Endodermal cell (in vitro differentiated cells): ENCODE results near the gene CGREF1. TPM values are rescaled to one million over a fixed set of nuclear protein-coding genes. Genes with fewer than 3 reads are reported as not detected.

ENCODE experiments used
- DNase-seq: peaks from one replicate; pipeline ENCODE4 v3.0.0-alpha.2; 2017
- H3K27ac ChIP-seq: 2 replicates; pipeline ENCODE4 v1.5.1; 2013; ENCODE audit warnings: mild to moderate bottlenecking, low read depth, low read length, moderate library complexity
- H3K27me3 ChIP-seq: 2 replicates; pipeline ENCODE4 v1.6.1; 2013; ENCODE audit warnings: mild to moderate bottlenecking, low read length, moderate library complexity; ENCODE audit not compliant: insufficient read depth, control insufficient read depth, poor library complexity, severe bottlenecking
- H3K36me3 ChIP-seq: 2 replicates; pipeline ENCODE4 v1.7.0; 2013; ENCODE audit warnings: mild to moderate bottlenecking, low read length, moderate library complexity; ENCODE audit not compliant: control insufficient read depth, insufficient read depth
- H3K4me1 ChIP-seq: one replicate; pipeline ENCODE4 v1.7.0; 2013; ENCODE audit warnings: low read length; ENCODE audit not compliant: control insufficient read depth, insufficient read depth
- H3K4me3 ChIP-seq: 2 replicates; pipeline ENCODE4 v1.5.1; 2013; ENCODE audit warnings: mild to moderate bottlenecking, low read length, moderate library complexity
- H3K9ac ChIP-seq: 2 replicates; pipeline ENCODE4 v1.6.1; 2013; ENCODE audit warnings: mild to moderate bottlenecking, low read length, moderate library complexity; ENCODE audit not compliant: poor library complexity, severe bottlenecking; ENCODE audit errors: extremely low read depth
- H3K9me3 ChIP-seq: 2 replicates; pipeline ENCODE4 v1.6.1; 2013; ENCODE audit warnings: mild to moderate bottlenecking, low read length, moderate library complexity; ENCODE audit not compliant: control insufficient read depth
- H3K27ac Mint-ChIP-seq: 2 replicates; pipeline ENCODE4 v1.8.0; 2020; ENCODE audit warnings: mixed read lengths
- H3K27me3 Mint-ChIP-seq: 2 replicates; pipeline ENCODE4 v1.8.0; 2021; ENCODE audit warnings: mild to moderate bottlenecking, mixed read lengths; ENCODE audit not compliant: insufficient read depth
- H3K36me3 Mint-ChIP-seq: 2 replicates; pipeline ENCODE4 v1.8.0; 2020; ENCODE audit warnings: low read depth, mixed read lengths
- H3K4me1 Mint-ChIP-seq: 2 replicates; pipeline ENCODE4 v1.8.0; 2020; ENCODE audit warnings: mixed read lengths
- H3K4me3 Mint-ChIP-seq: 2 replicates; pipeline ENCODE4 v1.8.0; 2020; ENCODE audit warnings: mild to moderate bottlenecking, moderate library complexity, mixed read lengths
- H3K9me3 Mint-ChIP-seq: 2 replicates; pipeline ENCODE4 v1.8.0; 2020; ENCODE audit warnings: mild to moderate bottlenecking, mixed read lengths
- CTCF ChIP-seq: fragments of 200-600 bp; sonication (generic); conservative IDR thresholded peaks from 2 replicates; pipeline ENCODE4 v1.5.0; 2021; ENCODE audit warnings: antibody characterized with exemption, mild to moderate bottlenecking
- WGBS, 2 experiments: methylation state at CpG; one replicate each; pipeline versions ENCODE4 v1.1.5 to v1.1.7; 2013; ENCODE audit warnings: missing lambda C conversion rate in 2 of 2, mixed read lengths in 1 of 2; ENCODE audit not compliant: insufficient coverage in 1 of 2, insufficient read length in 1 of 2; 5-methylcytosine and 5-hydroxymethylcytosine counted together
- total RNA-seq, 2 donors: library from RNA; stranded (reverse); fragmentation: NEBNext Ultra II Directional in 1 of 2; extraction: Animal tissue kit (Norgen Biotek cat#: 25700) in 1 of 2; gene quantifications; 2 replicates in 1 of 2; 3 replicates in 1 of 2; pipeline ENCODE4 v1.2.1, GENCODE V29; 2021

Gene CGREF1
- total RNA-seq, 2 donors from 2014 or later: 0.20 to 0.33 TPM

- Histone ChIP-seq H3K36me3 (peaks cover 42% of the 10 kb centered on the region), H3K27me3 (no peaks in the 10 kb centered on the region), H3K27ac (no peak overlapping the region), H3K9me3 (no peaks in the 10 kb centered on the region), H3K4me1 (peaks cover 14% of the 10 kb centered on the region), H3K9ac (no peak overlapping the region), H3K4me3 (no peak overlapping the region)
- peaks cover 24% of the 10 kb centered on the region for H3K4me1 Mint-ChIP-seq
- H3K36me3 Mint-ChIP-seq: peaks cover 39% of the 10 kb centered on the region
- DNase-seq: no peak
- H3K27me3 Mint-ChIP-seq: no peaks in the 10 kb centered on the region
- H3K4me3 Mint-ChIP-seq: peak overlapping the region; percentile 90
- WGBS, 2 experiments: 80 to 84% methylated on average over 7 to 11 of the region's 11 CpGs
- peaks cover 2% of the 10 kb centered on the region for H3K9me3 Mint-ChIP-seq
- no peak for TF ChIP-seq CTCF
- peak overlapping the region; percentile 48 for H3K27ac Mint-ChIP-seq
Observed at GRCh38 chr2:27053321-27053720, 65.6 kb downstream of the CGREF1 start.

GRCh38 chr2:27051902-27052645, 66.9 kb downstream of the CGREF1 start:
- TF ChIP-seq CTCF: no peak
- peak overlapping the region; percentile 58 for H3K27ac Mint-ChIP-seq
- no peak overlapping the region for H3K27ac ChIP-seq
- peaks cover 34% of the 10 kb centered on the region for H3K36me3 Mint-ChIP-seq
- no peaks in the 10 kb centered on the region for H3K27me3 Mint-ChIP-seq
- DNase-seq: no peak
- H3K9me3 Mint-ChIP-seq: peaks cover 2% of the 10 kb centered on the region
- peaks cover 24% of the 10 kb centered on the region for H3K4me1 Mint-ChIP-seq
- peak overlapping the region; percentile 96 for H3K4me3 ChIP-seq
- peak overlapping the region; percentile 90 for H3K4me3 Mint-ChIP-seq
- peaks cover 13% of the 10 kb centered on the region for H3K4me1 ChIP-seq
- H3K27me3 ChIP-seq: no peaks in the 10 kb centered on the region
- H3K9me3 ChIP-seq: no peaks in the 10 kb centered on the region
- WGBS, 2 experiments: 10 to 20% methylated on average over 5 to 24 of the region's 24 CpGs
- H3K36me3 ChIP-seq: peaks cover 32% of the 10 kb centered on the region
- H3K9ac ChIP-seq: peak overlapping the region; percentile 71

GRCh38 chr2:27050996-27051901, 67.7 kb downstream of the CGREF1 start, which contains the start of gene AGBL5:
TSS of gene AGBL5 (plus strand) at chr2:27051668. CDS start at chr2:27052959, 1,291 bp downstream.
- no peak for TF ChIP-seq CTCF
- Mint-ChIP-seq H3K27ac (peak within 1 kb of the TSS; percentile 96), H3K4me3 (peak within 1 kb of the TSS; percentile 90), H3K36me3 (peaks cover 29% of the 10 kb centered on the region), H3K4me1 (peaks cover 24% of the 10 kb centered on the region), H3K9me3 (peaks cover 2% of the 10 kb centered on the region), H3K27me3 (no peaks in the 10 kb centered on the region)
- Histone ChIP-seq H3K27me3 (no peaks in the 10 kb centered on the region), H3K4me1 (peaks cover 11% of the 10 kb centered on the region), H3K4me3 (peak within 1 kb of the TSS; percentile 96), H3K9me3 (no peaks in the 10 kb centered on the region), H3K36me3 (peaks cover 24% of the 10 kb centered on the region), H3K9ac (peak within 1 kb of the TSS; percentile 71), H3K27ac (peak within 1 kb of the TSS; percentile 91)
- WGBS, 2 experiments: 0 to 1% methylated on average over 40 to 67 of the region's 67 CpGs
- DNase-seq: peak; percentile 98

Other genes starting within 250 kb of the CGREF1 start
- gene MAPRE3, start 148.5 kb downstream of the CGREF1 start, total RNA-seq: 1 to 10 TPM; 3.2 to 4.4 TPM
- gene TMEM214, start 86.2 kb downstream of the CGREF1 start, total RNA-seq: 10 to 100 TPM; 52.7 to 63.7 TPM
- 10 to 100 TPM; 56.9 to 76.1 TPM for gene AGBL5, start 67.5 kb downstream of the CGREF1 start, total RNA-seq
- gene OST4, start 47.5 kb downstream of the CGREF1 start, total RNA-seq: 100 to 1,000 TPM; 290 to 311 TPM
- gene EMILIN1, start 40.5 kb downstream of the CGREF1 start, total RNA-seq: 1 to 10 TPM; 1.9 to 2.1 TPM
- 1 to 10 TPM; 3.3 to 3.9 TPM for gene KHK, start 32.4 kb downstream of the CGREF1 start, total RNA-seq
- 1 to 10 TPM in 1 of 2 donors, under 1 TPM in 1; 0.29 to 1.0 TPM for gene ABHD1, start 4.7 kb upstream of the CGREF1 start, total RNA-seq
- 10 to 100 TPM; 50.5 to 53.5 TPM for gene PREB, start 15.5 kb upstream of the CGREF1 start, total RNA-seq
- not detected for gene PRR30, start 20.3 kb upstream of the CGREF1 start, total RNA-seq
- not detected for gene TCF23, start 29.9 kb upstream of the CGREF1 start, total RNA-seq
- gene ATRAID, start 92.9 kb upstream of the CGREF1 start, total RNA-seq: 100 to 1,000 TPM; 101 to 140 TPM
- 100 to 1,000 TPM; 115 to 125 TPM for gene SLC5A6, start 93.1 kb upstream of the CGREF1 start, total RNA-seq
- gene CAD, start 98.2 kb upstream of the CGREF1 start, total RNA-seq: 100 to 1,000 TPM; 120 to 127 TPM
- gene SLC30A3, start 143.9 kb upstream of the CGREF1 start, total RNA-seq: 1 to 10 TPM; 1.5 to 2.8 TPM
- under 1 TPM in 1 of 2 donors, not detected in 1; 0.49 TPM for gene DNAJC5G, start 156.3 kb upstream of the CGREF1 start, total RNA-seq
- gene TRIM54, start 163.3 kb upstream of the CGREF1 start, total RNA-seq: 1 to 10 TPM in 1 of 2 donors, under 1 TPM in 1; 0.86 to 2.2 TPM
- under 1 TPM; 0.59 to 0.75 TPM for gene UCN, start 189.3 kb upstream of the CGREF1 start, total RNA-seq
- gene MPV17, start 204.0 kb upstream of the CGREF1 start, total RNA-seq: 10 to 100 TPM; 46.6 to 59.6 TPM
- gene GTF3C2, start 237.6 kb upstream of the CGREF1 start, total RNA-seq: 100 to 1,000 TPM; 105 to 120 TPM